Measurements from ENCODE around the gene DDX21.
"Not testable (repeated sequence)": the region's sequence is repeated elsewhere in the genome, so short reads cannot be mapped to it uniquely, and the experiment has no call there.

Gene DDX21

DNA sequence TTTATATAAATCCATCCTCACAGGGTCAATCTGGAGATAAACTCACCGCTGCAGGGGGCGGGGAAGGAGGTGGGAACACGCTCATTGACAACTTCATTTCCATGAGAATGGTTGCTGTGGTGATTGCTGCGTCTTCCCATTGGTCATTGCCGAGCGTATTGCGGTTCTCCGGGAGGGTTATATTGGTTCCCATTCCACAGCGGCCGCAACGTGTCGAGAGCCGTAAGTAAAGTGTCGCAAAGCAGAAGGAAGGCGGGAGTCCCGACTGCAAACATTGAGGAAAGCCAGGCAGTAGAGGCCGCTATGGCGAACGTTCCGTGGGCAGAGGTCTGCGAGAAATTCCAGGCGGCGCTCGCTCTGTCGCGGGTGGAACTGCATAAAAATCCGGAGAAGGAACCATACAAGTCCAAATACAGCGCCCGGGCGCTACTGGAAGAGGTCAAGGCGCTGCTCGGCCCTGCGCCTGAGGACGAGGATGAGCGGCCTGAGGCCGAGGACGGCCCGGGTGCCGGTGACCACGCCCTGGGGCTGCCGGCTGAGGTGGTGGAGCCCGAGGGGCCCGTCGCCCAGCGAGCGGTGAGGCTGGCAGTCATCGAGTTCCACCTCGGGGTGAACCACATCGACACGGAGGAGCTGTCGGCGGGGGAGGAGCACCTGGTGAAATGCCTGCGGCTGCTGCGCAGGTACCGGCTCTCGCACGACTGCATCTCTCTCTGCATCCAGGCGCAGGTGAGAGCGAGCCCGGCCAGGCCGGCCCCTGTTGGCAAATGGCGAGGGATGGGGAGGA lies 32.8 kb downstream of the DDX21 start, which contains the start of gene KIFBP:
Gene KIFBP, plus strand, starts transcription at position 274 of the 787 bp plus-strand sequence. Its CDS starts 30 bp downstream, at position 304.
- peak; percentile 84 for DNase-seq

DNA sequence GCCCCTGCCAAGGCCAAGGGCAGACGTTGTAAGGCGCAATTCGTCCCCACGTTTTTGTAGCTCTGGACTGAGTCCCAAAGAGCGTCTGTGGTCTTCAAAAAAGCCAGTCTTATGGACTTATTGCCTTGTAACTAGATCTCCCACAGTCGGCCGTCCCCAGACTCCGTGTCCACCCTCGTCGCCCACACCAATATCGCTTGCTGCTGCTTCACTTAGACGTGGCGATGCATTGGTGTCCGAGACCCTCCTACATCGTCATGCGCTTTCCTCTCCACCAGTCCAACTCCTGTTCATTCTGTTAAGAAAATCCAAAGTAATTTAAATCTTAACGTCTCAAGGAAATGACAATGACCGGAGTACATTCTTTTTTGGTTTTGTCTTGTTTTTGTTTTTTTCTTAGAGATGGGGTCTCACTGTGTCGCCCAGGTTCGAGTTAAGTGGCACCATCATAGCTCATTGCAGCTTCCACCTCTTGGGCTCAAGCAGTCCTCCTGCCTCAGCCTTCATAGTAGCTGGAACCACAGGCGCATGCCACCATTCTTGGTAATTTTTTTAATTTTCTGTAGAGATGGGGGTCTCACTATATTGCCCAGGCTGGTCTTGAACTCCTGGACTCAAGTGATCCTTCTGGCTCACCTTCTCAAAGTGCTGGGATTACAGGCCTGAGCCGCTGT lies 33.5 kb downstream of the DDX21 start:
- DNase-seq = no peak

DNA sequence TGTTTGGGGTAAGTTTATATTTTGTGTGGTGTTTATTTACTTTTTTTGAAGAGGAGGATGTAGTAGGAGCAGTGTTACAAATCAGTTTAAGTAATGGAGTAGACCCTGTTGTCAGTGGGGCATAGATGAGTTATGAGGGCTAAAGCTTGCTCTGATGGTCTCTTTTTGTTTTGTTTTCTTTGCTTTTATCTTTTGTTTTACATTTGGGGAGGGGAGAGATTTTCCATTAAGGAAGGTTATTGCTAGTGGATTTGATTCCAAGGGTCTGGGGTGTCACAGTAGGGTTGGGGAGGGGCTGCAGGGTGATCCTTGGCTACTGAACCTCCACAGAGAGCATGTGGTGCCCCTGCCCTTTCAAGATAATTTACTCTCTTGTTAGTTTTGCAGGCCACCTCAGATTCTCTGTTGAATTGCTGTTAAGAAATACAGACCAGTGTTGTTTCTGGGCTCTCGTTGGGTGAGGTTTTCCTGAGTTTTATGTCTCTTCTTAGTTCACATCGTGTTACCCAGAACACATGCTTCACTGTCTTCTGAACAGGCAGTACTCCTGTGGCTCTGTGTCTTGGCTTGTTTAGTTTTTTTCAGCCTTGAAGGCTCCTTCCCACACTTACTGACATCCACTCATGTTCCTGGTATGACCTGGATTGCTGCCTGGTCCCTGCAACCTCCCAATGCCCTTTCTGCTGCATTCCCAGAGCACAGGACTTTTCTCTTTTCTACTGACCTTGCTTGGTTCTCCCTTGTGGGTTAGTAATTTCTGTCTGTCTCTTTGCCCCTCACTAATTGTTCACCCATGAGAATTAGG lies 36.9 kb downstream of the DDX21 start:
- DNase-seq = no peak

DNA sequence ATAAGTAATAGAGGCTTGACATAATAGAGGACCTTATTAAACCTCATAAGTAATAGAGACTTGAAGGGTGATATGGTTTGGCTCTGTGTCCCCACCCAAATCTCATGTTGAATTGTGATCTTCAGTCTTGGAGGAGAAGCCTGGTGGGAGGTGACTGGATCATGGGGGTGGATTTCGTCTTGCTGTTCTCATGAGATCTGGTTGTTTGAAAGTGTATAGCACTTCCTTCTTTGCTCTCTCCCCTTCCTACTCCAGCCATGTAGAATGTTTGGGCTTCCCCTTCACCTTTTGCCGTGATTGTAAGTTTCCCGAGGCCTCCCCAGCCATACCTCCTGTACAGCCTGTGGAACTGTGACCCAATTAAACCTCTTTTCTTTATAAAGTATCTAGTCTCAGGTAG lies 41.2 kb downstream of the DDX21 start:
- no peak for DNase-seq

DNA sequence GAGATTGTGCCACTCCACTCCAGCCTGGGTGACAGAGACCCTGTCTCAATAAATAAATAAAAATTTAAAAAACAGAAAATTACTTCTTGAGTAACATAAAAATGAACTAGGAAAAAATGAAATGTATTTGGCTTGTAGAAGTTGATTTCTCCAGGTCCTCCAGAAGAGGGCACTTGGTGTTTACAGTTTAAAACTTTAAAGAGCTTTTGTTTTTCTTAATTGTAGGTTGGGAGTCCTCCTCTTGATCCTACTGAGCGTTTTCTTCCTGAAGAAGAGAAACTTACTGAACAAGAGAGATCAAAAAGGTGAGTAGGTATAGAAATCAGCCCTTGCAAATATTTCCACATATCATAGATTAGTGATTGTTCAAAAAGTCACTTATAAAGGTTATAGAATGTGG lies 48.9 kb downstream of the DDX21 start:
- DNase-seq = no peak

DNA sequence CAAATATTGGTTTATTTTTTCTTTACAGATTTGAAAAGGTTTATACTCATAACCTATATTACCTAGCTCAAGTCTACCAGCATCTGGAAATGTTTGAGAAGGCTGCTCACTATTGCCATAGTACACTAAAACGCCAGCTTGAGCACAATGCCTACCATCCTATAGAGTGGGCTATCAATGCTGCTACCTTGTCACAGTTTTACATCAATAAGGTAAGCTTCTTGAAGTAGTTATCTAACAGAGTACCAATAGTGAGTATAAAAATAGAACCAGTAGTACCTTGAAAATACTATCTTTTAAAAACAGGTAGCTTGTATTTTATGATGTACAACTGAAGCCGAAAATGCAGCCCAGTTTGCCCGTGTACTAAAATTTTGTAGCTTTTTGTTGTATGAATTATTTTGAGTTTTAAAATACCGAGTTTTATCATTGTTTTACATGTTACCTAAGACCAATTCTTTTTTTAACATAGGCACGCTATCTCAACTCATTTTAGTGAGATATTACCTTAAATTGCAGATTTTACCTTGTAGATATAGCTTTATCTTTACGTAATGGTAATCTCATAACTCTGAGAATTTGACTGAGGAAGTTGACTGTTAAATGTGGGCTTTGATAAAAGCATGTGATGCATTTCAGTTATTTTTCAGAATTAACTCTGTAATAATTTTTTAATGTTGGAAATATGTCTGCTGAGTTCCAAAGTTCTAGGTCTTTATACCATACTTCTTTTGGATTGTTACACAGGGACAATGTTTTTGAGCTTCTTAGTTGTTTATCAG lies 49.9 kb downstream of the DDX21 start:
- DNase-seq = no peak

DNA sequence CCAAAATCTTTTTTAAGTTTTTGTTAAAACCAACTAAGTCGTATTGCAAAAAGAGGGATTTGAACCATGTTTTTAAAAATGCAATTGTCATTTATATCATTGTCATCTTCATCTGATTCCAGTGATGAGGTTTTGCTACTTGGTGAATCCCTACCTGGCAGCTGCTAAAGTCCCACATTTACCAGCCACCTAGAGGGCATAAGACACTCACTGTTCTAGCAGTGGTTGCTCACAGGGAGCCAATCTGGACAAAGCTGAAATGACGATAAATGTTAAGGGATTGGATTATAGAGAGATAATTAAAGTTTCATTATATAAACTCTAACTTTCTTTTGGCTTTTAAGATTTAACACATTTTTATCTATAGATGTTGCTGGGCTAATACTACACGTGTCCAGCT lies 51.3 kb downstream of the DDX21 start:
- DNase-seq = no peak

DNA sequence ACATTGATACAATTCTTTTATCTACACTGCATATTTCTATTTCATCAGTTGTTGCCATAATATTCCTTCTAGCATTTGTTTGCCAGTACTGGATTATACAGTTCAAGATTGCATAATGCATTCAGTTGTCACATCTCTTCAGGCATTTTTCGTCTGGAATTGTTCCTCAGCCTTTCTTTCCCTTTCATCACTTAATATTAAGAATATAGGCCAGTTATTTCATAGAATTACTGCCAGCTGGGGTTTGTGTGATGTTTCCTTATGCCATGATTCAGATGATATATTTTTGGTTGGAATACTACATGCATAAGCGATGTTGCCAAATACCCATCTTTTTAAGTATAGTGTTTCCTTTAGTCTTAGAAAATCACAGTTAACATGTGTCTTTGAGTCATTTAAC lies 53.4 kb downstream of the DDX21 start:
- DNase-seq = no peak

DNA sequence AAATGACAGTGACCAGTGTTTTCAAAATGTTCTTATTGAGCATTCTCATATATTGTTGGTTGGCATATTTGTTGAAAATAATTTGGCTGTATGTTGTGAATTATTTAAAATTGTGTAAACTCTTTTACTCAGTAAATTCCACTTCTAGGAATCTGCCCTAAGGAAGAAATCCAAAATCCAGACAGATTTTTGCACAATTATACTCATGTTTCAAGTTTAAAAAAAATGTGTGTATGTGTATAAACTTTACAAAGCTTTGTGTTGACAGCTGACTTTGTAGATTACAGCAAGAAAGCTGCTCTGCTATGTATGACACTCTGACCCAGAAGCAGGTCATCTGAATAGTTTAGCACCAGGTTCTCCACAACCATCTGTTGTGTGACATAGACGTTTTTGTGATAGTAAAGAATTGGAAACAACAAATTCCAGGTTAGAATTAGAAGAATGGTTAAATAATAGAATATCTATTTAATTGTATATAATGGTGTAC lies 54.2 kb downstream of the DDX21 start:
- no peak for DNase-seq

DNA sequence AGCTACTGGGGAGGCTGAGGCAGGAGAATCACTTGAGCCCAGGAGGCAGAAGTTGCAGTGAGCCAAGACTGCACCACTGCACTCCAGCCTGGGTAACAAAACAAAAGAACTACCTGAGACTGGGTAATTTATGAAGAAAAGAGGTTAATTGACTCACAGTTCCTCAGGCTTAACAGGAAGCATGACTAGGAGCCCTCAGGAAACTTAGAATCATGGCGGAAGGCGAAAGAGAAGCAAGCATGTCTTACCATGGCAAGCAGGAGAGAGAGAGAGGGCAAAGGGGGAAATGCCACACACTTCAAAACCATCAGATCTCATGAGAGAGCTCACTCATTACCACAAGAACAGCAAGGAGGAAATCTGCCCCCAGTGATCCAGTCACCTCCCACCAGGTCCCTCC lies 56.8 kb downstream of the DDX21 start:
- not testable (repeated sequence) for DNase-seq

DNA sequence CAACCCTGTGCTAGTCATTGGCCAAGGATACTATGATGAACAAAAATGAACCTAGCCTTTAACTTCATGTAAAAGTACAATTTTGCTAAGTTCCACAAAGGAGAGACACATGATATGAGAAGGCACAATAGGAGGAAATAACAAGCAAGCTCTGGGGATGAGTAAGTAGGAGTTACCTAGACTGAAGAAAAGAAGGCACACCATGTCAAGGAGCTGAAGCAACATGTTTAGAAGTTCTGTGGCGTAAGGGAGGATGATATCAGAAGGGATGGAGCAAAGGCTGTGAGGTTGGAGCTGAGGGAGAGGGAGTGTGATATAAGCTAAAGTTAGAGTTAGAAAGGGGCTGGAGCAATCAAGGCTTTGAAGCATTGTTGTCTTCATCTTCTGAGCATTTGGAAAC lies 58.2 kb downstream of the DDX21 start:
- no peak for DNase-seq

DNA sequence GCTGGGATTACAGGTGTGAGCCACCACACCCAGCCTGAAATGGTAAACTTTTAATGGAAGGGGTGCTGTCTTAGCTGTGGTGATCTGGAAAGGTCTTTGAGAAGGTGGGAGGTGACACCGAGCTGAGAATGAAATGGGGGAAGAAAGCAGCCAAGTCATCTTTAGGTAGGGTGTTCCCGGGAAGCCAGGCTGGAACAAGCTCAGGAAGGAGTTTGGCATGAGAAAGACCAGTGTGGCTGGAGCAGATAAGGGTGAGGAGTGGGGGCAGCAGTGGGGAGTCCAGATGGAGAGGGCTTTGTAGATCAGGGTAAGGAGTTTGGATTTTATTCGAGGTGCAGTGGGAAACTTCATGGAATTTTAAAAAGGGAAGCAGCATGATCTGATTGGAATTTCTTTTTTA lies 62.6 kb downstream of the DDX21 start:
- no peak for DNase-seq

DNA sequence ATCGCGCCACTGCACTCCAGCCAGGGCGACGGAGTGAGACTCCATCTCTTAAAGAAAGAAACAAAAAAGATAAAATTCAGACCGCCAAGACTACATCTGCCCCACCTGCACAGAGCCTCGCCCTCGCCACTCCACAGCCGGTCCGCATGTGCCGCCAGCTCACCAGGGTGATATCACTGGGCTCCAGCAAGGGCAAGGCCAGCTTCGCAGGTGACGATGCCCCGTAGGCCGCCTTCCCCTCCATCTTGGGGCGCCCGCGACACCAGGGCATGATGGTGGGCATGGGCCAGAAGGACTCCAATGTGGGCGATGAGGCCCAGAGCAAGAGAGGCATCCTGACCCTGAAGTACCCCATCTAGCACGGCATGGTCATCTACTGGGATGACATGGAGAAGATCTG lies 66.6 kb downstream of the DDX21 start:
- DNase-seq = no peak

DNA sequence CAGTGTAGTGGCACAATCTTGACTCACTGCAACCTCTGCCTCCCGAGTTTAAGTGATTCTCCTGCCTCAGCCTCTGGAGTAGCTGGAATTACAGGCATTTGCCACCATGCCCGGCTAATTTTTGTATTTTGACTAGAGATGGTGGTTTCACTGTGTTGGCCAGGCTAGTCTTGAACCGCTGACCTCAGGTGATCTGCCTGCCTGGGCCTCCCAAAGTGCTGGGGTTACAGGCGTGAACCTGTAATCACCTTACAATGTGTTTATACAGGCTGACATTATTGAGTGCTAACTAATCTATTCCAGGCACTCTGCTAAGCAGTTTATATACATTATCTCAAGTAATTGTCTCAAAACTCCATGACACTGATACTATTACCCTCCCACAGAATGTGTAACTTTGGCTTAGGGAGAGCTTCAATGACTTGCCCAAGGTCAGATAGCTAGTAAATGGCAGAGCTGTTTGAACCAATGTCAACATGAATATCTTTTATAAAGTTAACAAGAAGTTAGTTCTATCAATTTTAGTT lies 69.5 kb downstream of the DDX21 start:
- DNase-seq = no peak

DNA sequence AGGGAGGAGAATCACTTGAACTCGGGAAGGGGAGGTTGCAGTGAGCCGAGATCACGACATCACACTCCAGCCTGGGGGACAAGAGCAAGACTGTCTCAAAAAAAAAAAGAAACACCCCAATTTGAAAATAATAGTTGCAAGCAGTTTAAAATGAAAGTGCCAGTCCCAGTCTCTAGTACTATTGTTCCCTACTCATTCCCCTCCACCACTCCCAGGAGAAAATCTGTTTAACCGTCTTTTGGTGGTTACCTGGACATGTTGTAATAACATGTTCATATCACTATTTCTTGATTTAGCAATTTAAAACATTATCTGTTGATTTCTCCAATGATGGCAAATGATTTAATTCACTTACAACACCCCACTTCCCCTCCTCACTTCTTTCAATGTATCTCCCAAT lies 77.3 kb downstream of the DDX21 start:
- no peak for DNase-seq
